Transverse colon (tissue), 4 donors: Measurements from ENCODE around the gene DDX11.

Source experiments
- CTCF ChIP-seq, 5 experiments: fragments of 200-600 bp in 3 of 5; fragments of 450-650 bp in 2 of 5; sonication (generic) in 3 of 5; IDR thresholded peaks; 1 replicate in 2 of 5; 2 replicates in 3 of 5; pipeline ENCODE4 v1.5.1; 2016 to 2017; ENCODE audit warnings: antibody characterized with exemption in 5 of 5, inconsistent platforms in 3 of 5, mild to moderate bottlenecking in 2 of 5, moderate library complexity in 1 of 5
- EP300 ChIP-seq: sonication (generic); formaldehyde crosslinking; IDR thresholded peaks from one replicate; pipeline ENCODE4 v1.6.1; 2017; ENCODE audit warnings: antibody characterized with exemption, low read depth
- POLR2A ChIP-seq: fragments of 450-650 bp; IDR thresholded peaks from one replicate; pipeline ENCODE4 v1.6.1; 2016; ENCODE audit warnings: antibody characterized with exemption, mild to moderate bottlenecking, moderate library complexity
- POLR2AphosphoS5 ChIP-seq, 3 donors: sonication (generic); formaldehyde crosslinking; IDR thresholded peaks; one replicate each; pipeline ENCODE4 v1.6.1; 2016; ENCODE audit warnings: antibody characterized with exemption in 3 of 3

- no peak for TF ChIP-seq CTCF (IDR thresholded peaks at IDR 0.05)
- no peak for TF ChIP-seq POLR2A
- no peak for TF ChIP-seq POLR2AphosphoS5 (IDR thresholded peaks at IDR 0.05)
- TF ChIP-seq EP300, result no peak
These were observed 40.5 kb upstream of the DDX11 start for GRCh38 chr12:31033146-31033545.
